Endothelial cell (in vitro differentiated cells): ENCODE measurements around the gene WDR76. TPM values are rescaled to one million over a fixed set of nuclear protein-coding genes. Genes with fewer than 3 reads are reported as not detected.
A peak's percentile ranks its signal among the peaks of the same experiment; 100 is the strongest.

Experiments used
- DNase-seq: peaks from one replicate; pipeline ENCODE4 v3.0.0; 2021; ENCODE audit warnings: low spot score
- H3K27ac Mint-ChIP-seq: one replicate; pipeline ENCODE4 v1.8.0; 2021; ENCODE audit warnings: mixed read lengths, inconsistent platforms; ENCODE audit not compliant: unreplicated experiment
- H3K27me3 Mint-ChIP-seq: one replicate; pipeline ENCODE4 v1.8.0; 2021; ENCODE audit warnings: mild to moderate bottlenecking, moderate library complexity, mixed read lengths, inconsistent platforms; ENCODE audit not compliant: unreplicated experiment
- H3K36me3 Mint-ChIP-seq: one replicate; pipeline ENCODE4 v1.8.0; 2021; ENCODE audit warnings: mild to moderate bottlenecking, low read depth, mixed read lengths, inconsistent platforms; ENCODE audit not compliant: unreplicated experiment
- H3K4me1 Mint-ChIP-seq: one replicate; pipeline ENCODE4 v1.8.0; 2021; ENCODE audit warnings: mild to moderate bottlenecking, mixed read lengths, inconsistent platforms; ENCODE audit not compliant: unreplicated experiment
- H3K4me3 Mint-ChIP-seq: one replicate; pipeline ENCODE4 v1.8.0; 2021; ENCODE audit warnings: mild to moderate bottlenecking, mixed read lengths, inconsistent platforms; ENCODE audit not compliant: unreplicated experiment
- H3K9me3 Mint-ChIP-seq: one replicate; pipeline ENCODE4 v1.8.0; 2021; ENCODE audit warnings: mixed read lengths, inconsistent platforms; ENCODE audit not compliant: unreplicated experiment
- long read RNA-seq: library from polyadenylated mRNA; unstranded; transcript quantifications from one replicate; pipeline ENCODE4 v2.0.0, GENCODE V29; 2020; ENCODE audit not compliant: unreplicated experiment
- total RNA-seq: library from RNA; stranded (reverse); fragmentation: NEBNext Ultra II Directional; extraction: Animal tissue kit (Norgen Biotek cat#: 25700); gene quantifications from one replicate; pipeline ENCODE4 v1.2.1, GENCODE V29; 2021; ENCODE audit not compliant: unreplicated experiment
- TF ChIP-seq, protein P1 (sequence below): fragments of 200-600 bp; sonication (generic); IDR thresholded peaks from one replicate; pipeline ENCODE4 v1.5.0; 2021; ENCODE audit warnings: antibody characterized with exemption; ENCODE audit not compliant: unreplicated experiment

The WDR76 gene
- 4.8 TPM for total RNA-seq
- long read RNA-seq, partial matches to known transcripts, result 0 of 2 reads
- long read RNA-seq, other reads (novel, unspliced or antisense), result 0 of 2 reads

DNA sequence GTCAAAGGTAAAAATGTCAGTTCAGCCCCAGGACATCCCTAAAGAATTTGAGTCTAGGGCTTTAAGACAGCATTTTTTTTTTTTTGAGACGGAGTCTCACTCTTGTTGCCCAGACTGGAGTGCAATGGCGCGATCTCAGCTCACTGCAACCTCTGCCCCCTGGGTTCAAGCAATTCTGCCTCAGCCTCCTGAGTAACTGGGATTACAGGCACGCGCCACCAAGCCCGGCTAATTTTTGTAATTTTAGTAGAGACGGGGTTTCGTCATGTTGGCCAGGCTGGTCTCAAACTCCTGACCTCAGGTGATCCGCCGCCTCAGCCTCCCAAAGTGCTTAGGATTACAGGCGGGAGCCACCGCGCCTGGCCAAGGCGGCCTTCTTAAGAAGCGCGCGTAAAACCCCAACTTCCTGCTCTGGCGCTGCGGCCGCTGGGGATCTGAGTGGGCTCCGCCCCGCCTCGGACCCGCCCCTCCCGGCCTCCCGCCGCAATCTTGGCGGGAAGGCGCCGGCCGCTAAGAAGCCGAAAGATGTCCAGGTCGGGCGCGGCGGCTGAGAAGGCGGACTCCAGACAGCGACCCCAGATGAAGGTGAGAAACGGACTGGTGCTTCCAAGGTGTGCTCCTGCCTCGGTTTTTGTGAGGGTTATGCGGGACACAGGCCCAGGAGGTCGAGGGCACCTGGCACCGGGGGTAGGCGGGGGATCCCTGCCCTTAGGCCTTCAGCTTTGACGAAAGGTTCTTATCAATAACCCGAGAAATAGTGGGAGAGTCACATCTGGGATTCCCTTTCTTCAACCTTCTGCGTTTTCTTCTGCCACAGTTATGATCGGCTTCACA is at the start of gene WDR76:
Gene WDR76, plus strand, starts transcription at position 495 of the 834 bp plus-strand sequence. Its CDS starts 31 bp downstream, at position 526.
- peaks cover 2% of the 10 kb centered on the region for H3K27me3 Mint-ChIP-seq
- no peak within 1 kb of the TSS for H3K27ac Mint-ChIP-seq
- DNase-seq, result peak; percentile 68
- H3K4me3 Mint-ChIP-seq, result peak within 1 kb of the TSS; percentile 73
- peaks cover 9% of the 10 kb centered on the region for H3K4me1 Mint-ChIP-seq
- no peaks in the 10 kb centered on the region for H3K9me3 Mint-ChIP-seq
- TF ChIP-seq, protein P1, sequence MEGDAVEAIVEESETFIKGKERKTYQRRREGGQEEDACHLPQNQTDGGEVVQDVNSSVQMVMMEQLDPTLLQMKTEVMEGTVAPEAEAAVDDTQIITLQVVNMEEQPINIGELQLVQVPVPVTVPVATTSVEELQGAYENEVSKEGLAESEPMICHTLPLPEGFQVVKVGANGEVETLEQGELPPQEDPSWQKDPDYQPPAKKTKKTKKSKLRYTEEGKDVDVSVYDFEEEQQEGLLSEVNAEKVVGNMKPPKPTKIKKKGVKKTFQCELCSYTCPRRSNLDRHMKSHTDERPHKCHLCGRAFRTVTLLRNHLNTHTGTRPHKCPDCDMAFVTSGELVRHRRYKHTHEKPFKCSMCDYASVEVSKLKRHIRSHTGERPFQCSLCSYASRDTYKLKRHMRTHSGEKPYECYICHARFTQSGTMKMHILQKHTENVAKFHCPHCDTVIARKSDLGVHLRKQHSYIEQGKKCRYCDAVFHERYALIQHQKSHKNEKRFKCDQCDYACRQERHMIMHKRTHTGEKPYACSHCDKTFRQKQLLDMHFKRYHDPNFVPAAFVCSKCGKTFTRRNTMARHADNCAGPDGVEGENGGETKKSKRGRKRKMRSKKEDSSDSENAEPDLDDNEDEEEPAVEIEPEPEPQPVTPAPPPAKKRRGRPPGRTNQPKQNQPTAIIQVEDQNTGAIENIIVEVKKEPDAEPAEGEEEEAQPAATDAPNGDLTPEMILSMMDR, result no peak
- H3K36me3 Mint-ChIP-seq, result peaks cover 4% of the 10 kb centered on the region

DNA sequence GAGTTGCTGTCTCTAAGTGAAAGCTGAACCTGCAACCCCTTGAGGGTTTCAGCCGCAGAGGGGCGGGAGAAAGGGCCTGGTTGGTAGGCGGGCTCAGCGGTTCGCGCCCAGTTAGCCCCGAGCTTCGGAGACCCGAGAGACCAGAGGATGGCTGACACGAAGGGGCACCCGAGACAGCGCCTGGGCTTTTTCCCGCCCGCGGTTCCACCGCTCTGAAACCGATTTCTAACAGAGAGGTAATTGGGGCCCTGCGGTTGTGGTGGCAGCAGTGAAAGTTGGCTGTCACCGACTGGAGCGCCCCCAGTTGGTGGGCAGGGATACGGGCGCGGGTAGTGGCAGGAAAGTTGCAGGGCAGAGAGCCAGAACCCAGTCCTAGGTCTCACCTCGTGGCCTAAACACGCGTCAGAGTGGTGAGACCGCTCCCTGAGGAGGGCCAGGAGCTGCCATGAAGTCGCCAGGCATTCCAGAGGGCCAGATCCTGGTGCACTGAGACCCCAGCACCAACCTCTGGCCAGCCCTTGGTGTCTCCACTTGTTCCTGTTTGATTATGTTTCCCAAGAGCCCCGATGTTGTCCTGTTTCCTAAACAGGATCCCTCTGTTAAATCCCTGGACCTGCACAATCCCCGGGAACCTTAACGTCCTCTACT is 49.4 kb upstream of the WDR76 start:
- H3K27ac Mint-ChIP-seq, result no peak overlapping the region
- no peaks in the 10 kb centered on the region for H3K9me3 Mint-ChIP-seq
- peak overlapping the region; percentile 78 for H3K4me3 Mint-ChIP-seq
- peaks cover 9% of the 10 kb centered on the region for H3K27me3 Mint-ChIP-seq
- H3K36me3 Mint-ChIP-seq, result peaks cover 12% of the 10 kb centered on the region
- TF ChIP-seq, protein P1, result peak; percentile 65
- H3K4me1 Mint-ChIP-seq, result peaks cover 7% of the 10 kb centered on the region
- DNase-seq, result peak; percentile 71

DNA sequence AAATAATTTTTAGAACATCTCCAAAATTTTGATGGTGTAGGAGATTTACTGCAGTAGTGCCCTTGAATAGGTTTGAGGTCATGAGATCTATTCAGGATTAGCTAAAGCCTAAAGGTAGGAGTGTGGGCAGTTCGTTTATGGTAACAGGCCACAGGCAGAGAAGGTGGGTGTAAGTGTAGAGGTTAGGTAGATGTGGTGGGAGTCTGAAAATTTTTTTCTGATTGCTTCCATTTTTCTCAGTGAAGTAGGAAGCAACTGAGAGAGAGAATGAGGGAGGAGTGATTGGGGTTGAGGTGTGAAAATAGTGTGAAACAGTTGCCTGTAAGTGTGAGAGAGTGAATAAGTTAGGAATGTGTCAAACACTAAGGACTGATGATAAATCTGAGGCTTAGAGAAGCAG is 47.8 kb upstream of the WDR76 start:
- peaks cover 9% of the 10 kb centered on the region for H3K4me1 Mint-ChIP-seq
- no peak overlapping the region for H3K27ac Mint-ChIP-seq
- TF ChIP-seq, protein P1, result no peak
- peaks cover 6% of the 10 kb centered on the region for H3K36me3 Mint-ChIP-seq
- no peak for DNase-seq
- no peaks in the 10 kb centered on the region for H3K9me3 Mint-ChIP-seq
- no peak overlapping the region for H3K4me3 Mint-ChIP-seq
- H3K27me3 Mint-ChIP-seq, result peaks cover 9% of the 10 kb centered on the region

DNA sequence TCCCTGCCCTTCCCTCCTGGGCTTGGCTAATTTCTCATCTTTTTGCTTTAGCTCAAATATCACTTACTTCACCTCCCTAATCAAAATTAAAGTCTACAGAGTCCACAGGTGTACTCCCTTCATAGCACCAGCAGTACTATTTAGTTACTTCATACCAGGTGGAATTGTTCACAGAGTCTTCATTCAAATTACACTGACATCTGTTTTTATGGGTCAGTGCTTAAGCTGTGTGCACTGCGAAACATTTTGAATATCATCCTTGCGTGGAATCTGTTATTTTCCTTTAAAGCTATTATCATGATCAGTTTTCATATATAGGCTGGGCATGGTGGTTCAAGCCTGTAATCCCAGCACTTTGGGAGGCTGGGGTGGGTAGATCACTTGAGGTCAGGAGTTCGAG is 37.4 kb upstream of the WDR76 start:
- peaks cover 23% of the 10 kb centered on the region for H3K27me3 Mint-ChIP-seq
- TF ChIP-seq, protein P1, result no peak
- H3K4me1 Mint-ChIP-seq, result peaks cover 22% of the 10 kb centered on the region
- H3K4me3 Mint-ChIP-seq, result no peak overlapping the region
- no peak for DNase-seq
- H3K36me3 Mint-ChIP-seq, result peaks cover 16% of the 10 kb centered on the region
- no peaks in the 10 kb centered on the region for H3K9me3 Mint-ChIP-seq
- no peak overlapping the region for H3K27ac Mint-ChIP-seq
